DLD1 (cell line): ENCODE results near the gene S1PR3.

ENCODE experiments used
- in situ Hi-C: cut with HindIII; loops from 2 replicates; pipeline ENCODE4 v1.10.0; 2017; ENCODE audit warnings: low sequenced_read_pairs

The S1PR3 gene

DNA sequence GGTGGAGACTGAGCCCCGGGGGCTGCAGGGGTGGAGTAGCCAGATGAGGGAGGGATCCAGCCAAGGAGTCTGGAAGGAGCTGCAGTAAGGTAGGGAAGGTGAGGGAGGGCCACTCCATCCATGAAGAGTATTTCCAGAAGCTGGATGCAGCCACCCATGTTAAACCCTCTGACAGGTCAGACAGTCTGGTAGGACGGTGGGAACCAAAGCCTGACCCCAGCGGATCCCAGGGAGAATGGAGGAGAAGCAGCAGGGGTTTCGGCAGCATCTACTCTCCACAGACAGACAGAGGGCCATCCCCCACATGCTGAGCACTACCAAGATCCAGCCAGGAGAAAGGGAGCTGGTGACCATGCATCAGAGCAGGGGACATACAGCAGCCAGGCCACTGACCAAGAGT lies 22.5 kb upstream of the S1PR3 start:
- in situ Hi-C loops, result no loop called here

DNA sequence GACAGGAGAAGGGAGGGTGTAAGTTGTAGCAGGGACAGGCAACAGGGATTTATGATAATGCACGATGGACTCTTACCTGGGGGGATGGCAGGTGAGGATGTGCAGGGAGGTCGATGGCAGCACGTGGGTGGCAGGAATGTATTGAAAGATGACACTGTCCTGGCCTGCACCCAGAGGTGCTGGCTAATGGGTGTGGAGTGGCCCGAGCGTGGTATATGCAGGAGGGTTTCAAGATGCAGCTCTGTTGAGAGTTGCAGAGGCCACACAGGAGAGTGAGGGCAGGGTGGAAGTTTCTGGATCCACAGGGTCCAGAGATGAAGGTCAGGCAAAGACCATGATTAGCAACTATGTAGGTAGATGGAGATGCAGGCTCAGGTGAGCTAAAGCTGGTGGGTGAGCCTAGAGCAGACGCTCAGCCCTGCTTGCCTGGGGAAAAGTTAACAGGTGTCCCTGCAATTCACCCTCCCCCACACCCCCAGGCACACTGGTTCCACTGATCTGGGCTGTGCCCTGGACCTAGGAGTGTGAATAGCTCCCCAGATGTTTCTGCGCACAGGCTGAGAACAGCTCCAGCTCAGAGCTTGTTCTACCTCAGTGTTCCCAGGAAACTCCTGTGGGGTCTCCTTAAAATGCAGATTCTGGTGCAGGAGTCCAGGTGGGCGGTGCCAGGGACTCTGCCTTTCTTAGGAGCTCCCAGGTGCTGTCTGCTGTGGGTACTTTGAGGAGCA lies 21.5 kb upstream of the S1PR3 start:
- in situ Hi-C loops, result no loop called here

DNA sequence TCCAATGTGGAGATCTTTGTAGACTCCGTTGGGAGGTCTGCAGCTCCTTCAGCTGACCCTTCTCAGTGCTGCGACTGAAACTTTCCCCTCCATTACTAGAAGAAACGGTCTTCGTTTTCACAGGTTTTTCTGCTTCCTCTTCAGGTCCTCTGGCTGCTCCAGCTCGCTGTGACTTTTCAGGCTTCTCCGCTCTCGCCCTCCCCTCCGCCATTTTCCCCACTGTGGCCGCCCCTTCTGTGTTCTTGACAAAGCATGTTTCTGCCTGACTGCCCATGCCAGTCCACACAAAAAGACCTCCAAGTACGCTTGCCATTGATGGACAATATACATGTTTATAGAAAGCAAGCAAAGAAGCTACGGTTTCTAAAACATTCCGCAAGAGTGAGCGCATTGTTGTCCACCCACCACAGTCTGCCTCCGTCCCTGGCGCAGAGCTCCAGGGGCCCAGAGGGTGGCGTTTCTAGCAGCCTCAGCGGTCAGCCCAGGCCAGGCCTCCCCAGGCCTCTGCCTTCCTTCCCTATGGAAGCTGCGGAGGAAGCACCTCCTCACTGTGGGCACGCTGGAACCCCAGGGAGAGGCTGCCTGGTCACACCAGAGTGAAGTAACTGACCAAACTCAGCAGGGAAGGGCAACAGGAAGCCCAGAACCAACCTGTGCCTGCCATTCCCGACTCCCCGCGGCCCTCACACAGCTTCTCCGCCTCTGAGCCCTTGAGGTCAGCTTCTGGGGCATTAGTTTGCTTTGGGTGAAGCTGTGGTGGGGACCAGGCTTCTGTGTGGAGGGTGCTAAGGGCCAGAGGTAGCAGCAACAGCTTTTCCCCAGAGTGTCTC lies 19.9 kb upstream of the S1PR3 start:
- in situ Hi-C loops, result no loop called here

DNA sequence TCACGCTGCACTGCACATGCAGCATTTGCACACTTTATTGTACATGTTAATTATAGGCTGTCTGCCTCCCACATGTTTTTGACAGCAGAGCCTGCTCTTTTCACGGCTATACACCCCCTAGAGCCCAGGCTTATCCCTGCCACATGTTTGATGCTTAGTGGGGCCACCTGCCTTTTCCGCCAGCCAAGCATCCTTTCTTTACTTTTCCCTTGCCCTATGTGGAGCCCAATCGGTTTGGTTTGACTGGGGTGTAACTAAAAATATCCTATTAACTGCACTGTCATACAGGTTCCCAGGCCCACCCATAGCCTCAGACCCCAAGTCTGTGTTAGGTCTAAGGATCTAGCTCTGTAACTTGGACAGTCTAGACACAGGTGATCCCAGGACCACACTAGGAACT lies 18.9 kb upstream of the S1PR3 start:
- in situ Hi-C loops, result no loop called here

GRCh38 chr9:88973281-88974045 lies 17.8 kb upstream of the S1PR3 start:
- in situ Hi-C loops, result no loop called here

DNA sequence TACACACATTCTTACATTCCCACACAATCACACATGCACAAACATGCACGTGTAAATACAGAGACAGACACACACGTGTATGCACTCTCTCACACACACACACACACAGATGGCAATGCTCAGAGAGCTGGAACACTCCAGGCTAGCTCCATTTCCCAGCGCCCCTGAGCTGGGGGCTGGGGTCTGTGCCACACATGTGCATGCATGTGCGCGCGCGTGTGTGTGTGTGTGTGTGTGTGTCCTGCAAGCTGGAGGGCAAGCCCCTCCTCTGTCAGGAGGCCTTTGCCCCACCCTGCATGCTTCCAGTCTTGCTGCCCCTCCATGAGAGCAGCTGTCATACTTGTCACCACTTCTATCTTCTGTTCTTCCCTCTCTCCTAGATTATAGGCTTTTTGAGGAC lies 16.6 kb upstream of the S1PR3 start:
- in situ Hi-C loops, result no loop called here

DNA sequence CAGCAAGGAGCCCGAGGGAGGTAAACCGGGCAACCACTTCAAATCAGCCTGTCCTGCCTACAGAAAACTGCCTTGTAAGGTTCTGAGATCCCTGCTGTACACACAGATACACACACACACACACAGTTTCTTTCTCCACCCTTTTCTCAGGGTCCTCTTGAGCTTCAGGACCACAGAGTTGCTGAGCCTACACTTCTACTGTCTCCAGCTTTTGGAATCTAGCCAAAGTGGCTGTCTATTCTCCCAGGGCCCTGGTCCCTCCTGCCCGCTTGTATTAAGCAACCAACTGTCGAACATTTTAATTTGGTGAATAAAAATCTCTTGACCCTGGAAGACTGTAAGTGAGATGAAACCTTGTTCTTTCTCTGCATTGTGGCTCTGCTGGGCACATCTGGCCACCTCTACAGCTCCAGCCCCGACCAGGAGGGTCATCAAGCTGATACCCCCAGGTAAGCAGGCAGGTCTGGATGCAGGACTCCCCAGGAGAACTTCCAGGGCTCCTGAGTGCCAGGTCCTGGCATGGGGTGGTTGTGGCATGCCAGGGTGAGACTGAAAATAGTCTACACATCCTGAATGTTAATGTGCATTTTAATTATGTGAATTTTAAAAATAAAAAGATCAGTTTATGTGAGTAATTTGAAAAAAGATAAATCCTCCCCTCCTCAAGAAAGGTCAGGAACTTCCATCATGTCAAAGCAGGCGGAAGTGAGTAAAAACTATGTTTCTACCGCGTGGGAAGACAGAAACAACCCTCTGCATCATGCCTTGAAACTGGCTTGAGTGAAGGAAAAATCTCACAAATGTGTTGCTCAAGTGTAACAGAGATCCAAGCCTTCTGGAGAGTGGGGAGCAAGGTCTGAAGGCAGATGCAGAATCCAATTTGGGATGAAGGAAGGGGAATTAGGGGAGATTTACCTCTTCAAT lies 15.0 kb upstream of the S1PR3 start:
- in situ Hi-C loops, result no loop called here

GRCh38 chr9:88976890-88977257 lies 14.4 kb upstream of the S1PR3 start:
- in situ Hi-C loops, result no loop called here

DNA sequence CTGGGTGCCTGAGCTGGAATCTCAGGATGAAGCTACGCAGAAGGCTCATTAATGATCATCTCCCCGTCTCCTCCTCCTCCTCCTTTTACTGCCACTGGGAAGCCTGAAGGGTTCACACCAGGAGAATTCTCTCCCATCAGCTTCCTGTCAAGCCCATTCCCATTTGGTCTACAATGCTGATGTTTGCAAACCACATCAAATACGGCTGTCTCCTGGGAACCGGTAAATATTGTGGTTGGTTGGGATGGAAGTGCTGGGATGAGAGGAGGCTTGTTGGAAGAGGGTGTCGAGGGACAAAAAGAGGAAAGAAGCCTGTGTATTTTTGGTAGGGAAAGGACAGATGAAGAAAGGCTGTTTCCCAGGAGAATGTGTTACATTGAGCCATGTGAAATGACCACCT lies 13.2 kb upstream of the S1PR3 start:
- in situ Hi-C loops, result no loop called here

- in situ Hi-C loops, result no loop called here
These were observed 12.2 kb upstream of the S1PR3 start for GRCh38 chr9:88979021-88979420.

GRCh38 chr9:88979791-88980190 lies 11.5 kb upstream of the S1PR3 start:
- in situ Hi-C loops, result no loop called here

DNA sequence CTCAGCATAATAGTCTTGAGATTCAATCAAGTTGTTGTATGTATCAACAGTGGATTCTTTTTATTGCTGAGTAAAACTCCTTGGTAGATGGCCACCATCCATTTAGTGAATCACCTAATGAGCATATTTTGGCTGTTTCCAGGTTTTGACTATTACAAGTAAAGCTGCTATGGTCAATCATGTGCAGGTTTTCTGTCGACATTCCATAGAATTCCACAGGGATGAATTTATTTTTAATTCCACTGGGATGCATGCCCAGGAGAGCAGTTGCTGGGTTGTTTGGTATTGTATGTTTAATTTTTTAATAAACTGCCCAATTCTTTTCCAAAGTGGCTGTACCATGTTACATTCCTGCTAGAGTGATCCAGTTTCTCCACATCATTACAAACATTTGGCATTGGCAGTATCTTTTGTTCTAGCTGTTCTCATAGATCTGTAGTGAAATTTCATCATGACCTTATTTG lies 10.5 kb upstream of the S1PR3 start:
- in situ Hi-C loops, result no loop called here

DNA sequence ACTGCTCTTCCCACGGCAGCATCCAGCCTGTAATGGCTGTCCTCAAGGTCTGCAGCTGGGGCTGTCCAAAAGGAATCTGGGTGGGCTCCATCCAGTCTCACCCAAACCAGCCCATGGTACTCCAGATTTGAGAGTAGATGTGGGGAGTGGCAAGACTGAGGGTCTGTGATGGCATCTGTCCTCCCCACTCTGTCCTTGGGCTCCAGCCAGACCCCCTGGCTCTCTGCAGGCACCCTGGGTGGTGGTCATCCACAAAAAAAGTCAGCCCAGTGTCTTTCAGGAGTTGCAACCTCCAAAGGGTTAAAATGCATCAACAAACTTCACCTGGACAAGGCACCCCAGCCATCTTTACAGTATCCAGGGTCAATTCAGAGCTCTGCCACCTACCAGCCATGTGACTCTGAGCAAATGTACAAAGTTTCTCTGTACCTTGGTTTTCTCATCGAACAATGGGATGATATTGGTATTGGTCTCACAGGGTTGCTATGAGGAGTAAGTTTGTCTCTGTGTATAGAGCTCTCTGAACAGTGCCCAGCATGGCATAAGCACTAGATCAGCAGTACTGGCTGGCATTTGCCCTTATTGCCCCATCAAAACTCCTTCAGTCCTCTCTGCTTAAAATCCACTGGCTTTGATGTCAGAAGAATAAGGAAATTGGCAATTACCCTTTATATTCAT lies 7.3 kb upstream of the S1PR3 start:
- in situ Hi-C loops, result no loop called here

GRCh38 chr9:88984543-88984883 lies 6.8 kb upstream of the S1PR3 start:
- in situ Hi-C loops, result no loop called here

DNA sequence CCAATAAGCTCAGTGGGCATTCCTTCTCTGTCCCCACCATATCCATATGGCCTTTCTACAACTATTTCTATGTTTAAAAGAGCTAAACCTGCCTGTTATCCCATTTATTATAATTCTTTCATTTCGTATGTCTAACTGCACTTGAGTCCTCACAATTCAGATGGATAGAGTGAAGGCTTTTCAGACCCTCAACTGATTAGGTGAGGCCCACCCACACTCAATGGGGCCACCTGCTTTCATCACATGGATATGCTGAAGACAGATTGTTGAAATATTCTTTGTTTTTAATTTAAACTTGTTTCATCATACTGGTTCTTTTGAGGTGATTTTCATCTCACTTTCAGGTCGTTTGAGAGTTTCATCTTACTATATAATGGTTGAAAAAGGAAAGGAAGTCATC lies 5.7 kb upstream of the S1PR3 start:
- in situ Hi-C loops, result no loop called here

DNA sequence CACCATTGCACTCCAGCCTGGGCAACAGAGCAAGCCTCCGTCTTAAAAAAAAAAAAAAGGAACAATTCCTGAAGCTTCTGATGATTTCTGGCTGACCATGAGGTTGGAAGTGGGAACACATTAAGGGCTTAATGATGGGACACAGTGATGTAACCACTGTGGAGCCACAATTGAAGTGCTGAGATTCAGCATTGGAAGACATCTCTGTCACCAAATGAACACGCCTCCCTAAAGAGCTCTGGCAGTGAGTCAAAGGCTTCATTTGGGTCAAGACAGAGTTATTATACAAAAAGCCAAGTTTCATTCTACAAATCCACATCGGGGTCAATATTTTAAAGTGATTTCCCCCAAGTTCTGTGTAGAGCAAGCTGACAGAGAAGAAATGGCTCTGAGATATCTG lies 4.5 kb upstream of the S1PR3 start:
- in situ Hi-C loops, result no loop called here

DNA sequence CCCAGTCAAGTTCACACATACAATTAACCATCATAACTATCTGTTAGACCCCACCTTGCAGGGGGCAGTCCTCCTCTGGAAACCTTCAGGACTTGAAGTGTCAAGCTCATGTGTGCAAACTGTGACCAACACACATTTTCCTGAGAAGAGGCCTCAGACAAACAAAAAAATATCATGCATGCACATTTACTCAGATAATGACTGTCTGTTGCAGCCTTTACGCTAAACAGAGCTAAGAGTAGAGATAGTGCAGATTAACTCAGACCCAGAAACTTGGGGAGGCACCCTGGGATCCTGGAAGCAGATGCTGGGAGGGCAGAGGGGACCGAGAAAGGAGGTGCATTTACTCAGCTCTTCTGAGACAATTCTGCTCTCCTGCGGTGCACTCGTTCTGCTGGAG lies 3.6 kb upstream of the S1PR3 start:
- in situ Hi-C loops, result no loop called here

DNA sequence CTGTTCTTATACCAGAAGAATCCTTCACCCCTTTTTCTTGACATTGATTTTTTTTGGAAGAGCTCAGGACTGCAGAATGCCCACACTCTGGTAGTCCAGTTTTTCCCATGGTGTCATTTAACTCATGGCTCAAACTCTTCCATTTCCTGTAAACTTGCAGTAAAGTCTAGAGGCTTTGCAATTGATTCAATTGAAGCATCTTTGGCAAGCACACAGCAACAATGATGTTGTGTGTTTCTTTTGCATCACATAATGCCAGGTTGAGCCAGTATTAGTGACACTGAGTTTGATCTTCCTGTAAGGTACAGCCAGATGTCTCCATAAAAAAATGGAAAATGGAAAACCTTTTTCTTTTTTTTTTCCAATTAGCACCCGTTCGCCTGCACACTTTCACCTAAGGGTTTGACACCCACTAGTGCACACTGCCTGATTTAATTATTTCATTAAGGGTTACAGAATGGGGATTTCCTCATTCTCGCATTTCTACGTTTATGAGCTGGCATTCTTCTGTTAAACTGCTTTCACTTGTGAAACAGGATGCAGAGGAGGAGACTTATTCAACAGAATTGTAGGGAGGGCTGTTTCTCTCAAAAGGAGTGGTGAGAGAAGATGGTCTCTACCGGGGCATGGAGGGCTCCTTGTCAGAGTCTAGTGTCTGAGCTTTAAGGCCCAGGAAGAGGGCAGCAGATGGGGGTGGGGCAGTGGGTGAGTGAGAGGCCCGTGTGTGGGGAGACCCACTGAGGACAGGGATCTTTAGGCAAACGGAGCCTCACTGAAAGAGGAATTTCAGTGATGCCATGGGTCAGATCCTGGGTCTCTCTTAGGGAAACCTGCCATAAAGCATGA lies 2.2 kb upstream of the S1PR3 start:
- in situ Hi-C loops, result no loop called here

DNA sequence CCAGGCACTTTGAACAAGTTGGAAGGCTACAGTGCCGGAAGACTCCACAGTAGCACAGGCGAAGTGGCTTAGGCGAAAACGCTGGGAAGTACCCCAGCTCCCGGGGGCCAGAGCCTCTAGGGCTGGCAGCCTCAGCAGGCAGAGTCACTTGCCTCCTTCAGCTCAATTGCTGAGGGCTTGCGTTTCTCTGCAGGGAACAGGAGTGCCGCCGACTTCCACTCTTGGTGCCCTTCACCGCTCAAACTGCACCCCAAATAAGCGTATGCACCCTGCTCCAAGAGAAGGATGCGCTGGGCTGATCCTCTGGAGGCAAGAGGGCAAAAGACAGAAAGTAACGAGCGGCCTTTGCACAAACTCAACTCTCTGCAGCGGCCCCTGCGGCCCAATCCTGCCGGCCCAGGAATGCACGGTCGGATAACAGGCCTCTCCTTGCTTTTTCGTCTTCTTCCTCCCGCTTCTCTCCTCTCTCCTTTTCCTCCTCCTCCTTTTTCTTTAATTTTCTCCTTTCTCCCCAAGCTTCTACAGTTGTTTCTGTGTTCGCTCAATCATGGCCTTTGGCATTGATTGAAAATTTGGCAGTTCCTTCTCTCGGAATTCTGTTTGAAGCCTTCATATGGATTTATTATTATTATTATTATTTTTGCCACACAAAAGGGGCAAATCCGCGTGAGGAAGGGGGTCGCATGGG lies 1.1 kb upstream of the S1PR3 start:
- in situ Hi-C loops, result no loop called here
